Caco-2 (cell line): ENCODE measurements around the gene WDFY4. TPM values are rescaled to one million over a fixed set of nuclear protein-coding genes. Genes with fewer than 3 reads are reported as not detected.

Experiments
- BruUV-seq: library from RNA; stranded (reverse); fragments of 400-500 nt; replicated peaks from 2 replicates; lab custom pipeline; 2021; lab: Mats Ljungman, UMichigan
- CTCF ChIA-PET: fragments of 300-600 bp; sonication (Branson Sonifier 250); formaldehyde crosslinking; loops from one replicate; lab custom pipeline; 2022; ENCODE audit warnings: antibody characterized with exemption; lab: Charles Lee
- POLR2A ChIA-PET: fragments of 300-600 bp; sonication (Branson Sonifier 250); formaldehyde crosslinking; loops from one replicate; lab custom pipeline; 2022; ENCODE audit warnings: antibody characterized with exemption; lab: Charles Lee
- DNase-seq, 2 experiments: peaks; one replicate each; pipeline versions ENCODE4 v3.0.0 to v3.0.0-alpha.2; 2020 to 2022
- H3K27me3 ChIP-seq: replicated peaks from 2 replicates; pipeline ENCODE4 v1.6.0; 2011; ENCODE audit warnings: low read length; ENCODE audit not compliant: control insufficient read depth, insufficient read depth
- H3K36me3 ChIP-seq: 2 replicates; pipeline ENCODE4 v1.5.1; 2011; ENCODE audit warnings: low read length; ENCODE audit not compliant: control insufficient read depth, insufficient read depth
- H3K4me1 ChIP-seq: fragments of 250-450 bp; sonication (Bioruptor Pico); 2 replicates; pipeline ENCODE4 v1.5.1; 2020; ENCODE audit warnings: mild to moderate bottlenecking
- H3K4me3 ChIP-seq: 2 replicates; pipeline ENCODE4 v1.5.1; 2011; ENCODE audit warnings: low read depth, mild to moderate bottlenecking, control low read depth, low read length
- H3K9me3 ChIP-seq: fragments of 250-450 bp; sonication (Bioruptor Pico); 2 replicates; pipeline ENCODE4 v1.5.1; 2020; ENCODE audit warnings: mild to moderate bottlenecking, moderate library complexity
- H3K27ac Mint-ChIP-seq: one replicate; pipeline ENCODE4 v1.8.0; 2022; ENCODE audit warnings: mixed read lengths; ENCODE audit not compliant: unreplicated experiment
- H3K27me3 Mint-ChIP-seq: one replicate; pipeline ENCODE4 v1.8.0; 2022; ENCODE audit warnings: mixed read lengths; ENCODE audit not compliant: insufficient read depth, unreplicated experiment
- H3K36me3 Mint-ChIP-seq: one replicate; pipeline ENCODE4 v1.8.0; 2022; ENCODE audit warnings: mild to moderate bottlenecking, mixed read lengths; ENCODE audit not compliant: insufficient read depth, unreplicated experiment
- H3K4me1 Mint-ChIP-seq: one replicate; pipeline ENCODE4 v1.8.0; 2022; ENCODE audit warnings: low read depth, mixed read lengths; ENCODE audit not compliant: unreplicated experiment
- H3K4me3 Mint-ChIP-seq: one replicate; pipeline ENCODE4 v1.8.0; 2022; ENCODE audit warnings: mild to moderate bottlenecking, moderate library complexity, mixed read lengths; ENCODE audit not compliant: unreplicated experiment
- H3K9me3 Mint-ChIP-seq: one replicate; pipeline ENCODE4 v1.8.0; 2022; ENCODE audit warnings: mixed read lengths; ENCODE audit not compliant: unreplicated experiment
- intact Hi-C: fragments of 100-400 bp; cut with micrococcal nuclease; formaldehyde crosslinking; loops from one replicate; pipeline ENCODE4 v1.10.0; 2022; ENCODE audit not compliant: unreplicated experiment
- total RNA-seq: library from RNA; stranded (reverse); gene quantifications from 2 replicates; pipeline ENCODE4 v1.2.3, GENCODE V29; 2022
- TF ChIP-seq, protein P1 (sequence below), 2 experiments: fragments of 200-600 bp in 1 of 2; IDR thresholded peaks; 1 replicate in 1 of 2; 2 replicates in 1 of 2; pipeline versions ENCODE4 v1.5.1 to v1.8.0; 2011 to 2022; ENCODE audit warnings: antibody characterized with exemption in 1 of 2, control low read depth in 1 of 2, inconsistent platforms in 1 of 2, low read depth in 1 of 2, low read length in 1 of 2, mild to moderate bottlenecking in 1 of 2, moderate library complexity in 1 of 2; ENCODE audit not compliant: insufficient read depth in 1 of 2, severe bottlenecking in 1 of 2, unreplicated experiment in 1 of 2

Gene WDFY4
- total RNA-seq, 1 experiment from 2014 or later = not detected

DNA sequence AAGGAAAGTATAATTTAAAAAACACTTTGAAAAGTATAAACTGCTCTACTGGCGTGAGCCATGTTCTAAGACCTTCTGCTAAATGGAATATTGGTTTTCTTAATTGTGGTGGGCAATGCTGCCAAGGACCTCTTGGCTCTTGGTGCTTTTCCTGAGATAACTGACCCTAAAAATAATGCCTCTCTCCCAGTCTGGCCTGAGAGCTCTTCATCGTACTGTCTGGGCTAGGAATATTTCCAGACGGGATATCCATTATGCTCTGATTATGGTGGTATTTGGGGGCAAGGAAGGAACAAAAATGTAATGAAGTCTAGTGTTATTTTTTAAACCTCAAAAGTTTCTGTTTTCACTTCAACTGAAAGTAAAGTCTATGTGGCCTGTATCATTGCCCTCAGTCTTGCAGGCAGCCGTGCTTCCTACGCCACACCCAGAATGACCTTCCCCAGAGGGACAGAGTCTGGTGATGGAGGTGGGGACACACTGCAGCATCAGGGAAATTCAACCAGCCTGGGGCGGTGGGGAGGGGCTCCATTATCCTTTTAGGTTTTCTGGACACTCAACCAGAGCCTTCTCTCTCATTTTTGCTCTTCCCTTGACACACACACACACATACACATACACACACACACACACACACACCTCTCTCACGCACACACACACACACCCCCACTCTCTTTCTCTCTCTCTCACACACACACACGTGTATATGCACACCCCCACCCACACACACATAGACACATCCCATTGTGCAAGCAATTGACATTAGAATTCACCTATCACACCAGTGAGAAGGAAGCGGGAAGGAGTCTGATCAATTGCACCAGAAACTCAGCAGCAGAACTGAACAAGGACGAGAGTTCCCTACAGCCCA, 155.4 kb downstream of the WDFY4 start:
- Histone ChIP-seq H3K36me3 (no peaks in the 10 kb centered on the region), H3K9me3 (no peaks in the 10 kb centered on the region), H3K4me1 (peaks cover 8% of the 10 kb centered on the region; the same call in 1 of the 2 replicates), H3K4me3 (no peak overlapping the region), H3K27me3 (no peaks in the 10 kb centered on the region)
- no peaks in the 10 kb centered on the region for H3K36me3 Mint-ChIP-seq
- DNase-seq = no peak
- H3K27me3 Mint-ChIP-seq = peaks cover 19% of the 10 kb centered on the region
- H3K9me3 Mint-ChIP-seq = no peaks in the 10 kb centered on the region
- POLR2A ChIA-PET = no interaction called here
- BruUV-seq = no TSS peak
- H3K4me3 Mint-ChIP-seq = no peak overlapping the region
- TF ChIP-seq, protein P1, sequence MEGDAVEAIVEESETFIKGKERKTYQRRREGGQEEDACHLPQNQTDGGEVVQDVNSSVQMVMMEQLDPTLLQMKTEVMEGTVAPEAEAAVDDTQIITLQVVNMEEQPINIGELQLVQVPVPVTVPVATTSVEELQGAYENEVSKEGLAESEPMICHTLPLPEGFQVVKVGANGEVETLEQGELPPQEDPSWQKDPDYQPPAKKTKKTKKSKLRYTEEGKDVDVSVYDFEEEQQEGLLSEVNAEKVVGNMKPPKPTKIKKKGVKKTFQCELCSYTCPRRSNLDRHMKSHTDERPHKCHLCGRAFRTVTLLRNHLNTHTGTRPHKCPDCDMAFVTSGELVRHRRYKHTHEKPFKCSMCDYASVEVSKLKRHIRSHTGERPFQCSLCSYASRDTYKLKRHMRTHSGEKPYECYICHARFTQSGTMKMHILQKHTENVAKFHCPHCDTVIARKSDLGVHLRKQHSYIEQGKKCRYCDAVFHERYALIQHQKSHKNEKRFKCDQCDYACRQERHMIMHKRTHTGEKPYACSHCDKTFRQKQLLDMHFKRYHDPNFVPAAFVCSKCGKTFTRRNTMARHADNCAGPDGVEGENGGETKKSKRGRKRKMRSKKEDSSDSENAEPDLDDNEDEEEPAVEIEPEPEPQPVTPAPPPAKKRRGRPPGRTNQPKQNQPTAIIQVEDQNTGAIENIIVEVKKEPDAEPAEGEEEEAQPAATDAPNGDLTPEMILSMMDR (IDR thresholded peaks at IDR 0.05; ENCODE audit: insufficient read depth in 1 of 2, low read depth in 1 of 2, low read length in 1 of 2, severe bottlenecking in 1 of 2, unreplicated experiment in 1 of 2) = no peak
- H3K27ac Mint-ChIP-seq = no peak overlapping the region
- CTCF ChIA-PET = no interaction called here
- peaks cover 6% of the 10 kb centered on the region for H3K4me1 Mint-ChIP-seq
- intact Hi-C loops = no loop called here

DNA sequence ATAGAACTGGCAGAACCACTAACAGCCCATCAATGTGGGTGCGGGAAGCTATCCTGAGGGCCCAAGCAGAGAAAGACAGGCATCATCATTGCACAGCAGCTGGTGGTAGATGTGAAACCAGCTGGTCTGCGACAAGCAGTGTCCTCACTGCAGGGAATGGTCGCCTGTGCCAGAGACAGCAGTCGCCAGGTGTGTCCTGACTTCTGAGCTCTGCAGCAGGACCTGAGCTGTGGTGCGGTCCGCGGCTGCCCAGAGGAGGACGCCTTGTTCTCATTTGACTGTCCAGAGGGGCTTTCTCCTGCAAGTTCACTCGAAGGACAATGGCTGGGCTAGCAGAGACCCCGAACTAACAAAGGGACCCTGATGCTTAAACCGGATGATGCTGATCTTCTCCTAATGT, 157.6 kb downstream of the WDFY4 start:
- no peaks in the 10 kb centered on the region for H3K27me3 ChIP-seq
- Mint-ChIP-seq H3K27ac (no peak overlapping the region), H3K4me3 (no peak overlapping the region), H3K36me3 (no peaks in the 10 kb centered on the region), H3K9me3 (no peaks in the 10 kb centered on the region), H3K27me3 (peaks cover 15% of the 10 kb centered on the region), H3K4me1 (peaks cover 6% of the 10 kb centered on the region)
- DNase-seq = no peak
- H3K9me3 ChIP-seq = no peaks in the 10 kb centered on the region
- POLR2A ChIA-PET = no interaction called here
- H3K4me3 ChIP-seq = no peak overlapping the region
- peaks cover 8% of the 10 kb centered on the region; the same call in 1 of the 2 replicates for H3K4me1 ChIP-seq
- CTCF ChIA-PET = interaction anchor here (0.6 to 1.1 kb wide), 2 partner anchors 12 to 21 kb away, joined by 3 read pairs; no protein-coding TSS in a partner anchor
- no TSS peak for BruUV-seq
- no peaks in the 10 kb centered on the region for H3K36me3 ChIP-seq
- intact Hi-C loops = no loop called here
- TF ChIP-seq, protein P1 (IDR thresholded peaks at IDR 0.05; ENCODE audit: insufficient read depth in 1 of 2, low read depth in 1 of 2, low read length in 1 of 2, severe bottlenecking in 1 of 2, unreplicated experiment in 1 of 2) = no peak

DNA sequence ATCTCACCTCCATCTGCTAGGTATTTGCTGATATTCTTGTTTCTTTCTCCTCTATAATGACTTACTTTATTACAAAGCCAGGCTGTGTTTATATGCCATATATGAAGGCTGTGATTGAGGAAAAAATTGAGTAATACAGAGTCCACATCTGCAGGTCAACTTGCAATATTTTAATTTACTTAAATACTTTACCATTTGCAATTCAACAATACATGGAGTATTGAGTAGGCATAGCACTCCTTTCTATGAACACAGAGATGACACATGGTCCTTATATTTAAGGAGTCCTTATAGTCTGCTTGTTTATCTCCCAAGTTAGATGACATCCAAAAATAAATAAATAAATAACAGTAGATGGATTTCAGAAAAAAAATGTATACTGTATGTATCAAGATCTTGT, 158.5 kb downstream of the WDFY4 start:
- CTCF ChIA-PET = no interaction called here
- Mint-ChIP-seq H3K36me3 (no peaks in the 10 kb centered on the region), H3K27ac (no peak overlapping the region), H3K4me1 (peaks cover 6% of the 10 kb centered on the region), H3K9me3 (no peaks in the 10 kb centered on the region), H3K4me3 (no peak overlapping the region), H3K27me3 (peaks cover 15% of the 10 kb centered on the region)
- Histone ChIP-seq H3K36me3 (no peaks in the 10 kb centered on the region), H3K9me3 (no peaks in the 10 kb centered on the region), H3K4me1 (peaks cover 8% of the 10 kb centered on the region; the same call in 1 of the 2 replicates), H3K27me3 (no peaks in the 10 kb centered on the region), H3K4me3 (no peak overlapping the region)
- TF ChIP-seq, protein P1 (IDR thresholded peaks at IDR 0.05; ENCODE audit: insufficient read depth in 1 of 2, low read depth in 1 of 2, low read length in 1 of 2, severe bottlenecking in 1 of 2, unreplicated experiment in 1 of 2) = no peak
- intact Hi-C loops = no loop called here
- POLR2A ChIA-PET = no interaction called here
- no peak for DNase-seq
- no TSS peak for BruUV-seq
